Urothelium cell line (cell line): ENCODE results near the gene CD40.
"Not testable (repeated sequence)": the region's sequence is repeated elsewhere in the genome, so short reads cannot be mapped to it uniquely, and the experiment has no call there.

Experiments
- DNase-seq: peaks from one replicate; pipeline ENCODE4 v3.0.0; 2011; ENCODE audit warnings: low spot score, mixed read lengths
- FAIRE-seq: peaks from 2 replicates; lab custom pipeline; 2011; peaks lifted over from hg19 to GRCh38; lab: Jason Lieb, UNC

CD40 gene

DNA sequence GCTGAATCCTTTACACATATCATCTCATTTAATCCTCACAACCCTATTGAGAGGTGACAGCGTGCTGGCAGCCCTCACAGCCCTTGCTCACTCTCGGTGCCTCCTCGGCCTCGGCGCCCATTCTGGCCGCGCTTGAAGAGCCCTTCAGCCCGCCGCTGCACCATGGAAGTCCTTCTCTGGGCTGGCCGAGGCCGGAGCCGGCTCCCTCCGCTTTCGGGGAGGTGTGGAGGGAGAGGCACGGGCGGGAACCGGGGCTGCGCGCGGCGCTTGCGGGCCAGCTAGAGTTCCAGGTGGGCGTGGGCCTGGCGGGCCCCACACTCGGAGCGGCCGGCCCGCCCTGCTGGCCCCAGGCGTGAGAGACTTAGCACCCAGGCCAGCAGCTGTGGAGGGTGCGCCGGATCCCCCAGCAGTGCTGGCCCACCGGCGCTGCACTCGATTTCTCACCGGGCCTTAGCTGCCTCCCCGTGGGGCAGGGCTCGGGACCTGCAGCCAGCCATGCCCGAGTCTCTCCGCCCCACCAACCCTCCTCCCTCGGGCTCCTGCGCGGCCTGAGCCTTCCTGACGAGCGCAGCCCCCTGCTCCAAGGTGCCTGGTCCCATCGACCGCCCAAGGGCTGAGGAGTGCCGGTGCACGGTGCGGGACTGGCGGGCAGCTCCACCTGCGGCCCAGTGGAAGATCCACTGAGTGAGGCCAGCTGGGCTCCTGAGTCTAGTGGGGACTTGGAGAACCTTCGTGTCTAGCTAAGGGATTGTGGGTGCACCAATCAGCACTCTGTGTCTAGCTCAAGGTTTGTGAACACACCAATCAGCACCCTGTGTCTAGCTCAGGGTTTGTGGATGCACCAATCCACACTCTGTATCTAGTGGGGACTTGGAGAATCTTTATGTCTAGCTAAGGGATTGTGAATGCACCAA is 26.2 kb upstream of the CD40 start:
- FAIRE-seq, DNase-seq: not testable (repeated sequence)

- no peak for DNase-seq
- FAIRE-seq: no peak
Measured at GRCh38 chr20:46093531-46093930, 24.6 kb upstream of the CD40 start.

- DNase-seq (no peak), FAIRE-seq (peak; percentile 44)
Measured at GRCh38 chr20:46099491-46100287, 18.4 kb upstream of the CD40 start.

DNA sequence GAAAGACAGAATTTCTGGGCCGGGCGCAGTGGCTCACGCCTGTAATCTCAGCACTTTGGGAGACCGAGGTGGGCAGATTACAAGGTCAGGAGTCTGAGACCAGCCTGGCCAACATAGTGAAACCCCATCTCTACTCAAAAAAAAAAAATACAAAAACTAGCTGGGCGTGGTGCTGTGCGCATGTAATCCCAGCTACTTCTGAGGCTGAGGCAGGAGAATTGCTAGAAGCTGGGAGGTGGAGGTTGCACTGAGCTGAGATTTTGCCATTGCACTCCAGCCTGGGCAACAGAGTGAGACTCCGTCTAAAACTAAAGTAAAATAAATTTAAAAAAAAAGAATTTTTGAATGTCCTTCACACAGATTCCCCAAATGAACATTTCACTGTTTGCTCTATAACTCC is 17.7 kb upstream of the CD40 start:
- not testable (repeated sequence) for DNase-seq, FAIRE-seq

DNA sequence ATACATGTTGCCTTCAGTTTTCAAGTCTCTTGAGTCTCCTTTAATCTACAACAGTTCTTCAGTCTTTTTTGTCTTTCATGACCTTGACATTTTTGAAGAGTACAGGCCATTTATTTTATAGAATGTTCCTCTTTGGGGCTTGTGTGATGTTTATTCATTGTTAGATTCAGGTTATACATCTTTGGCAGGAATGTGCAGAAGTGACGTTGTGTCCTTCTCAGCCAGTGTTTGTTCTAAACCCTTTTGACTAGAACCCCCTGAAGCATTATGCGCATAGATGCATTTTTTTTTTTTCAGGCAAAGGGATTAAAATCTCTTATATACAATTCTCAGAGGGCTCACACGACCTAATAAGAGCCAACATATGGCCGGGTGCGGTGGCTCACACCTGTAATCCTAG is 17.1 kb upstream of the CD40 start:
- FAIRE-seq: no peak
- DNase-seq: no peak

GRCh38 chr20:46101957-46102356 is 16.2 kb upstream of the CD40 start:
- FAIRE-seq (no peak), DNase-seq (no peak)

DNA sequence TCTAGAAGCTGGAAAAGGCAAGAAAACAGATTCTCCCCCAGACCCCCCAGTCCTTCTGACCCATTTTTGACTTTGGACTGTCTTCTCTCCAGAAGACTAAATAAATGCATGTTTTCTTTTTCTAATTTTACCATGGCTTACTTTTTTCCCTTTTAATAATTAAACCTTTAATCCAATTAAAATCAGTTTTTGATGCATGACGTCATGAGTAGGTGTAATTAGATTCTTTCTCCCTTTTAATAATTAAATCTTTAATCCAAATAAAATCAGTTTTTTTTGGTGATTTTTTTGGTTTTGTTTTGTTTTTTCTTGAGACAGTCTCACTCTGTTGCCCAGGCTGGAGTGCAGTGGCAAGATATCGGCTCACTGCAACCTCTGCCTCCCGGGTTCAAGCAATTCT is 15.2 kb upstream of the CD40 start:
- FAIRE-seq (no peak), DNase-seq (no peak)

GRCh38 chr20:46104262-46104661 is 13.9 kb upstream of the CD40 start:
- FAIRE-seq (no peak), DNase-seq (no peak)

DNA sequence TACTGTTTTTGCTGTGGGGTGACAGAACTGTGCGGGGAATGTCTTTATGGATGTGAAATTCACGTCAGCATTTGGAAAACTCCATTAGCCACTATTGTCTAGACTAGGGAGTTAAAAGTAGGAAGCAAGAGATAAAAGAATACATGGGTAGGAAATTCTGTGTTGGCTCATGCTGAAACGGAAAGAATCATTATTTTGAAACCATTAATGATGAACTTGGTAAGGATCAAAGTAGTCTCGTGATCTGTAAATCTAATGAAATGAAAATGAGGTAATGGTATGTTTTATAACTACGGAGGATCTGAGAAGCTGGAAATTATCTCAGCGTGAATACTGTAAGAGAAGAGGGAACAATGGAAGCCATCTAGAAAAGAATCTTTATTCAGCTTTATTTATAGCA is 11.1 kb upstream of the CD40 start:
- DNase-seq (no peak), FAIRE-seq (no peak)

- no peak for DNase-seq
- no peak for FAIRE-seq
Measured at GRCh38 chr20:46108435-46108841, 9.7 kb upstream of the CD40 start.

GRCh38 chr20:46108976-46109375 is 9.1 kb upstream of the CD40 start:
- FAIRE-seq (peak; percentile 30), DNase-seq (no peak)

- DNase-seq (no peak), FAIRE-seq (peak; percentile 53)
Measured at GRCh38 chr20:46111028-46111835, 6.9 kb upstream of the CD40 start.

- no peak for FAIRE-seq
- no peak for DNase-seq
Measured at GRCh38 chr20:46111836-46112212, 6.3 kb upstream of the CD40 start.

- no peak for DNase-seq
- FAIRE-seq: no peak
Measured at GRCh38 chr20:46112430-46113112, 5.5 kb upstream of the CD40 start.

GRCh38 chr20:46113113-46113470 is 5.0 kb upstream of the CD40 start:
- no peak for DNase-seq
- FAIRE-seq: no peak

GRCh38 chr20:46114449-46114848 is 3.7 kb upstream of the CD40 start:
- no peak for FAIRE-seq

GRCh38 chr20:46118481-46119020 is 437 bp downstream of the CD40 start:
- FAIRE-seq (no peak), DNase-seq (peak; percentile 80)

More at GRCh38 chr20:46114449-46114848, 3.7 kb upstream of the CD40 start:
- DNase-seq: no peak

- no peak for FAIRE-seq
Measured at GRCh38 chr20:46119028-46119546, 973 bp downstream of the CD40 start.

DNA sequence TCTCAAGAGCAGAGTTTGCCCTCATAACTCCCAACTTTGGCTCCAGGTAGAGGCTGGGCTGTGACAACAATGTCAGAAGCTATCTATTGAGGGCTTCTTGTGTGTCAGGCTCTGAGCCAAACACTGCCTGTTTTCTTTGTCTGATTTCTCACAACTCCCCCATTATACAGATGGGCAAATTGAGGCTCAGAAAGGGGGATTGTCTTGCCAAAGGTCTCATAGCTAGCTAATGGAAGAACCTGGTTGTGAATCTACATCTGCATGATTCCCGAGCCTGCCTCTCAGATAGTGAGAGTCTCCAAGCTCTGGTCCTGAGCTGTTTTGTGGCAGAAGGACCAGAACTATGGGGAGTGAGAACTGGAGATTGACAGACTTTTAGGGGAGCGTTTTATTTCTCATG is 1.4 kb downstream of the CD40 start:
- FAIRE-seq (no peak), DNase-seq (no peak)

More at GRCh38 chr20:46119028-46119546, 973 bp downstream of the CD40 start:
- DNase-seq: no peak

DNA sequence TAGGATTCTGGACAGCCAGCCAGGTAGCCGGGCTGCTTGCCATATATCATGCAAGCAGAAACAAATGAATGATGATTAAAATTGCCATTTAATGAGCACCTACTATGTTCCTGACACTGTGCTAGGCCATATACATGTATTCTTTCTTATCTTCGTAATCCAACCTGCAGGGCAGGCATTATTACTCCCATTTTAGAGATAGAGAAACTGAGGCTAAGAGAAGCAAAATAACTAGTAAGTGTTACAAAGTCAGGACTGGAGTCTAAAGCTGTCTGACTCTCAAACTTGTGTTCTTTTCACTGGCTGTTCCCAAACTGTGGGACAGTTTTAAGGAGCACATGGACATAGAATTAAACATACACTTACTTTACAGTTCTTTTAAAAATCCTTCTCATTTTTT is 2.0 kb downstream of the CD40 start:
- FAIRE-seq (no peak), DNase-seq (no peak)
